GM13976 (cell line): ENCODE data around the gene ADCY2.

ENCODE experiments used
- DNase-seq: peaks from one replicate; pipeline ENCODE4 v3.0.0; 2012; ENCODE audit warnings: low spot score
- in situ Hi-C: fragments of 300-500 bp; cut with MboI; formaldehyde crosslinking; loops from one replicate; pipeline ENCODE4 v1.12.0; 2022; ENCODE audit warnings: low sequenced_read_pairs, mixed read lengths, inconsistent platforms; ENCODE audit not compliant: unreplicated experiment
- TF ChIP-seq, protein P1 (sequence below): IDR thresholded peaks from 2 replicates; pipeline ENCODE4 v1.5.1; 2012; ENCODE audit warnings: borderline replicate concordance, mild to moderate bottlenecking; ENCODE audit not compliant: insufficient read depth; ENCODE audit errors: extremely low read depth, missing control alignments, control extremely low read depth

ADCY2 gene

DNA sequence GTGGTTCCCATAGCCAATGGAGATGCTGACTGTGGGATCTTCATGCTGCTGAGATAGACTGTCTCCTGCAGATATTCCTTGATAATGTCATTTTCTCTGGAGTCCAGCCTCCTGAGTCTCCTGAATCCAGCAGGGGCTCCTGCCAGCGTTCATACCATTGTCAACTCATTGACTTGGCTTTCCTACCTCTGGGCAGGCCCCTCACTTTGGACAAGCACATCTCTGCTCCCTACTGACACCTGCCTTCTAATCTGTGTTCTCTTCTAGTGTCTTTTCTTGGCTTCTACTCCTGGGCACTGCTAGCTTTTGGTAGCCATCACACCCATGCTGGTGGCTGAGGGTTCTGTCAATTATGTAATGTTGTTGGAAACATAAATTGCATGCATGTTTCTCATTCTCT lies 138.0 kb downstream of the ADCY2 start:
- in situ Hi-C loops = no loop called here
- DNase-seq = no peak
- TF ChIP-seq, protein P1, sequence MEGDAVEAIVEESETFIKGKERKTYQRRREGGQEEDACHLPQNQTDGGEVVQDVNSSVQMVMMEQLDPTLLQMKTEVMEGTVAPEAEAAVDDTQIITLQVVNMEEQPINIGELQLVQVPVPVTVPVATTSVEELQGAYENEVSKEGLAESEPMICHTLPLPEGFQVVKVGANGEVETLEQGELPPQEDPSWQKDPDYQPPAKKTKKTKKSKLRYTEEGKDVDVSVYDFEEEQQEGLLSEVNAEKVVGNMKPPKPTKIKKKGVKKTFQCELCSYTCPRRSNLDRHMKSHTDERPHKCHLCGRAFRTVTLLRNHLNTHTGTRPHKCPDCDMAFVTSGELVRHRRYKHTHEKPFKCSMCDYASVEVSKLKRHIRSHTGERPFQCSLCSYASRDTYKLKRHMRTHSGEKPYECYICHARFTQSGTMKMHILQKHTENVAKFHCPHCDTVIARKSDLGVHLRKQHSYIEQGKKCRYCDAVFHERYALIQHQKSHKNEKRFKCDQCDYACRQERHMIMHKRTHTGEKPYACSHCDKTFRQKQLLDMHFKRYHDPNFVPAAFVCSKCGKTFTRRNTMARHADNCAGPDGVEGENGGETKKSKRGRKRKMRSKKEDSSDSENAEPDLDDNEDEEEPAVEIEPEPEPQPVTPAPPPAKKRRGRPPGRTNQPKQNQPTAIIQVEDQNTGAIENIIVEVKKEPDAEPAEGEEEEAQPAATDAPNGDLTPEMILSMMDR = no peak

DNA sequence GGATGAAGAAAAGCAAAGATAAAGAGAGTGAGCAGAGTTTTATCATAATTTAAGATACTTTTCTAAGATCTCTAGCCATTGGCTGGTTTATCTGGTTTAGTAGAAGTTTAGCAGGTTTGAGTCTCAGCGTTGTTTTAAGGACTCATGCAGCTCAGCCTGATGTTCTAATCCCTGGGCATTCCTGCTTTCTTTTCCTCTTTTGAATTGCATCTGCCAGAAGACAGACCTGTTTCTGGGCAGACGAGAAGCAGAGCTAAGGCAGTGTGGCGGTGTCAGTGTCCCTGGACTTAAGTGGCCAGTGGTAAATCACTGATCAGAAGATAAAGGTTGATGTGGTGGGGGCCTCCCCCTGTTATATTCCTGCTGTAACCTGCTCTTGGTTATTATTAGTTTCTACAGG lies 138.6 kb downstream of the ADCY2 start:
- in situ Hi-C loops = no loop called here
- TF ChIP-seq, protein P1 = no peak

DNA sequence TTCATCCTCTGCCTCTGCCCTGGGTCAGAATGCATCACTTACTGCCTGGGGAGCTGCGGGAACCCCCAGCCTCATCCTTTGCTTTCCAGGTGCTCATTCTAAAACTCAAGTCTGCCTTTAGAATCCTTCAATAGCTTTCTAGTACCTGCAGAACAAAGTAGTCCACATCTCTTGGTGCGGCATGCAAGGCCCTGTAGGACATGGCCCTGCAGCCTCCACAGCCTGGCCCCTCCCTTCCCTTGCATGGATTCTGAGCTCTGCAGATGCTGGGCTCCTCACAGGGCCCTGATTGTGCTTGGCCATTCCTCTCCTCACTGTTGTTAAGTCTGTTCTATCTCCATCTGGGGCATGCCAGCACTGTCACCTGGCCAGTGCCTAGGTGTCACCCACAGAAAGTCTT lies 141.6 kb downstream of the ADCY2 start:
- TF ChIP-seq, protein P1 = no peak
- no peak for DNase-seq
- in situ Hi-C loops = no loop called here

More for the DNA sequence above, 138.6 kb downstream of the ADCY2 start:
- DNase-seq = no peak

DNA sequence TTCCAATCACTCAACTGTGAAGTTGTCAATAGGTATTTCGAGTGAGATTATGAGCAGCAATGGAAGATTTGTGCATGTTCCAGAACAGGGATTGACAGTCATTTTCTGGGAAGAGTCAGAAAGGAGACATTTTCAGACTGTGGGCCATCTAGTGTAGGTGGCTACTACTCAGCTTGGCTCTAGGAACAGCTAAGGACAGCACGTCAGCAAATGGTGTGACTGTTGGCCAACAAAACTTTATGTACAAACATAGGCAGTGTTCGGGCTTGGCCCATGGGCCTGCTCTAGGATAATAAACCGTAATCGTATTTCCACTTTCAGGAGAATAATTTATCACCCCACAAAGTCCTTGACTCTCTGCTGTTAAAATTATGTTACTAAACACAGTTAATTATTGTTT lies 143.6 kb downstream of the ADCY2 start:
- DNase-seq = no peak
- TF ChIP-seq, protein P1 = no peak
- in situ Hi-C loops = no loop called here

DNA sequence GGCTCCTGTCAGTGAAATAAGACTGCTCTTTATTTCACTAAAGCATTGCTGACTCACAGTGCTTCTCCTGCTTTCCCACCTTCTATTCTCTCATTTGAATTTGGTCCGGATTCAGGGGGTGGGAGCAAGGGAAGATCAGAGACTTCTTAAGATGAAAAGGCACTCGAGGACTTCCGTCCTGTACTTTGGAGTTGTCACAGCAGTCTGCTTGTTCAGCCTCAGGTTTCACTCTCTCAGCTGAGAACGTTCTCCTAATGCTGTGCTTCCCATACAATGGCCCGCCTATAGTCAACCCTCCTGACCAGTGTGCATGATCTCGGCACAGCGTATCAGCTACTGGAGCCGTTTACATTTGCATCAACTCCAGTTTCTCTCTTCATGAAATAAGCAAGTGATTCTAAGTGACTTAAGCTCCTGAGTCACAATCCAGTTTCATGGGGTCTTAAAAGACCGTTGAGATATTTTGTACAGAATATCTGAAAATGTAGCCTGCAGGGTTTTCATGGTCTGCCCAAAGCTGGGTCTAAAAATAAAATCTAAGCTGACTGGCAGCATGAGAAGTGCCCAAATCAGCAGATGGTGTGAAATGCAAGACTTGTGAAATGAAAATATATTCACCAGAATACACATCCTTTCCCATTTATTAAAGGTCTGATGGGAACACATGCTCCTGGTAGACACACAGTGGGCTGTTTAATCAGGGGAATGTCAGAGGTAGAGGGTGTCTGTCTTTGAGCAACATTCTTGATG lies 145.0 kb downstream of the ADCY2 start:
- no peak for DNase-seq
- in situ Hi-C loops = no loop called here
- TF ChIP-seq, protein P1 = no peak

GRCh38 chr5:7541898-7542297 lies 146.0 kb downstream of the ADCY2 start:
- TF ChIP-seq, protein P1 = no peak
- DNase-seq = no peak
- in situ Hi-C loops = no loop called here
